C4-2B (cell line): ENCODE measurements around the gene POFUT2.

Experiments used
- H3K27ac ChIP-seq: fragments of 450-650 bp; 2 replicates; pipeline ENCODE4 v1.5.1; 2017
- ZFX ChIP-seq: fragments of 450-650 bp; IDR thresholded peaks from 2 replicates; pipeline ENCODE4 v1.6.1; 2017
- TF ChIP-seq, protein P1 (sequence below): fragments of 450-650 bp; conservative IDR thresholded peaks from 2 replicates; pipeline ENCODE4 v1.5.1; 2017; ENCODE audit warnings: mild to moderate bottlenecking

The POFUT2 gene

DNA sequence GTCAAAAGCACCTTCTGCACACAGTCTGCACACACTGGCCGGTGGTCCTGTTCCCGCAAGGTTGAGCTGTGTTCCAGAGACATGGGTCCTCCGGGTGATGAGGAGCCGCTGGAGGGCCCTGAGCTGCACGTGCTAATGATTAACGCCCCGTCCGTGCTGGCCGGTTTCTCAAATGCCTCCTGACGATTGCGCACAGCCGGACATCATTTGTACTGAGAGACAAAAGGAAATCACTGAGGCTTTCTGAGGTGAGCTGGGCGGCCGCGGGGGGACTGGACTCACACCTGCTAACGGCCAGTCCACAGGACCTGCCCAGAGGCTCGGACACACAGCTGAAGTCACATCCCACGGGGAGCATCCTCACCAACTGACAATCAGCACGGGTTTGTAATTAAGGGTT is 29.2 kb downstream of the POFUT2 start:
- TF ChIP-seq, protein P1, sequence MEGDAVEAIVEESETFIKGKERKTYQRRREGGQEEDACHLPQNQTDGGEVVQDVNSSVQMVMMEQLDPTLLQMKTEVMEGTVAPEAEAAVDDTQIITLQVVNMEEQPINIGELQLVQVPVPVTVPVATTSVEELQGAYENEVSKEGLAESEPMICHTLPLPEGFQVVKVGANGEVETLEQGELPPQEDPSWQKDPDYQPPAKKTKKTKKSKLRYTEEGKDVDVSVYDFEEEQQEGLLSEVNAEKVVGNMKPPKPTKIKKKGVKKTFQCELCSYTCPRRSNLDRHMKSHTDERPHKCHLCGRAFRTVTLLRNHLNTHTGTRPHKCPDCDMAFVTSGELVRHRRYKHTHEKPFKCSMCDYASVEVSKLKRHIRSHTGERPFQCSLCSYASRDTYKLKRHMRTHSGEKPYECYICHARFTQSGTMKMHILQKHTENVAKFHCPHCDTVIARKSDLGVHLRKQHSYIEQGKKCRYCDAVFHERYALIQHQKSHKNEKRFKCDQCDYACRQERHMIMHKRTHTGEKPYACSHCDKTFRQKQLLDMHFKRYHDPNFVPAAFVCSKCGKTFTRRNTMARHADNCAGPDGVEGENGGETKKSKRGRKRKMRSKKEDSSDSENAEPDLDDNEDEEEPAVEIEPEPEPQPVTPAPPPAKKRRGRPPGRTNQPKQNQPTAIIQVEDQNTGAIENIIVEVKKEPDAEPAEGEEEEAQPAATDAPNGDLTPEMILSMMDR: no peak
- TF ChIP-seq ZFX: no peak
- no peak overlapping the region for H3K27ac ChIP-seq

GRCh38 chr21:45257673-45258341 is 29.9 kb downstream of the POFUT2 start:
- no peak for TF ChIP-seq ZFX
- TF ChIP-seq, protein P1: no peak
- no peak overlapping the region for H3K27ac ChIP-seq

DNA sequence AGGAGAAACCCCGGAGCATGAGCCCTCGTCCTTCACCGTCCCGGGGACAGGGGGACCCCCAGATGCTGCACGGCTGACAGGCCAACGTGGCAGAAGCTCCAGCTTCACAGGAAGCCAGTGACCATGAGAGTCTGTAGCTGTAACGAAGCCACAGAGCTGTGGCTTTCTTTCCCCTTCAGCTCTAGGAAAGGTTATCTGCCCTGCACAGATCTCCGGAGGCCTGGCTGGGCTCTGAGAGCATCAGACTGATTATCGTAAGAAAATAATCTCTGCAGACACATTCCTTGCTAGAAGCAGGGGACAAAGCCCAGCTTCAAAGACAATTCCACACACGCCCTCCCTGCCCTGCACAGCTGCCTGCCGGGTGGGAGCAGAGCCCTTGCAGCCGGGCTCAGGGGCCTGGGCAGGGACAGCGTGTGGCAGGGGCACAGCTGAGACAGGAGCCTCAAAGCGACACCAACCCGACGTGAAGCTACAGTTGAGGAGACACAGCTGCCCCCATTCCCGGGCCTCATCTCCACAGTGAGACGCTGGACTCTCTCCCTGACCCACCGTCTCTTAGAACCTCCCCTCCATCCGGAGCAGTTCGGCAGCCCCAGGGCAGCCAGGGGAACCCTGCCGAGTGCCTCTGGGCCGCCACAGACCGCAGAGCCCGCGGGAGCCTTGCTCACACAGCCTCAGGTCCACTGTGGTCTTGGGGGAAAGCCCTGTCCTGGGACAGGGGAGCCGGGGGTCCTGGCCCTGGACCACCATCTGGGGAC is 30.6 kb downstream of the POFUT2 start:
- TF ChIP-seq, protein P1: no peak
- no peak for TF ChIP-seq ZFX
- H3K27ac ChIP-seq: no peak overlapping the region

DNA sequence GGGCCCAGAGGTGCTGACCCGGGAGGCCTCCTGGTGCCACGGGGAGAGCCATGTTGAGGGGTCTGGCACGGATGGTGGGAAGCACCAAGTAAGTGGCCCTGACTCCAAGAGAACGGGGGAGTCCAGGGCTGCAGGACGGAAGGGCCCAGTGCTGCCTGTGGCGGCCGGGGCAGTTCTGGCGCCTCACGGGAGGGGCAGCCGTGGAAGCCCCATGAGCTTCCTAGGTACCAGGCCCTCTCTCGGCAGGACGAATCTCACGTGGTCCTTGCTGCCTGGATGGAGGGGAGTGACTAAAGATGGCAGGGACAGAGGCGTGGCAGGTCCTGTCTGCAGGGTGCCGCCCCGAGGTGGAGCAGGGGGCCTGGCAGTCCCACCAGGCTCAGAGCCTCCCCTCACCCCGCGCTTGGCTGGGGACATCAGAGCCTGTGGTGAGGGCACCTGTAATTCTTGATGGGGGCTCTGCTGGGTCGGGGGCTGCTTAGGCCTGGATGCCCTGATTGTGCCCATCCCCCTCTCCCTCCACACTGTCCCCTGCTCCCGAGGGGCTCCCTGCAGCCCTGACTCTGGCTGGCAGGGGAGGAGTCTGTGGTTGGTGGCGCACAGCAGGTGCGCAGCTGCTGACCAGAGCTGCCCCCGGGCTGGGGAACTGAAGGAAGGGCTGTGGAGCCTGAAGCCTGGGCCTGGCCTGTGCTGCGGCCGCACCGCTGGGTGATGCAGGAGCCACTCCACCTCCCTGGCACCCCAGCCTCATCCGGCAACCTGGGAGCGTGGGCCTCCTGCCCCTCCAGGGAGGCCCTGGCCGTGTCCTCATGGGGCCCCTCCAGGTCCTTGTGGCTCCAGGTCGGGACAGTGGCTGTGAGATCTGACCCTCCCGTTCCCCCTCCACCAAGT is 31.4 kb downstream of the POFUT2 start:
- H3K27ac ChIP-seq: no peak overlapping the region
- TF ChIP-seq, protein P1: no peak
- no peak for TF ChIP-seq ZFX

DNA sequence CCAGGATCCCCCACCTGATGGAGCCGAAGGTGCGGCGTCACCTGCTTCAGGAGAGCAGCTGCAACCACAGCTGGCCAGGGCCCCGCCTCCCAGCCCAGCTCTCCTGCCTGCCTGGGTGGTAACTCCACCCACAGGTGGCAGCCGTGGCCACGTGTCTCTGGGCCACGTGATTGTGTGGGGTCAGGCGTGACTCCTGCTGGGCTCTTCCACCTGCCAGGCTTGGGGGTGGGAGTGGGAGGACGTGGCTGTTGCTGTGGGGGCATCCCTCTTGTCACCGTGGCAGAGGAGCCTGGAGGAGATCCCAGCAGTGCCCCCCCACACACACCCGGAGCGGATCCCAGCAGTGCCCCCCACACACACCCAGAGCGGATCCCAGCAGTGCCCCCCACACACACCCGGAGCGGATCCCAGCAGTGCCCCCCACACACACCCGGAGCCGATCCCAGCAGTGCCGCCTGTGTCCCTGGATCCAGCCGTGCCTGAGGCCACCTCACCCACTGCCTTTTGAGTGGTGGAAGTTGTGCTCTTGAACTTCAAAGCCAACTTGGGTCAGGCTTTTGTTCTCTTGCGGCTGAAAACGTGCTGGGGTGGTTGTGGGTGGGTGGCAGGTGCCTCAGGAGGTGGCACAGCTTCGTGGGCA is 32.2 kb downstream of the POFUT2 start:
- H3K27ac ChIP-seq: no peak overlapping the region
- no peak for TF ChIP-seq ZFX

DNA sequence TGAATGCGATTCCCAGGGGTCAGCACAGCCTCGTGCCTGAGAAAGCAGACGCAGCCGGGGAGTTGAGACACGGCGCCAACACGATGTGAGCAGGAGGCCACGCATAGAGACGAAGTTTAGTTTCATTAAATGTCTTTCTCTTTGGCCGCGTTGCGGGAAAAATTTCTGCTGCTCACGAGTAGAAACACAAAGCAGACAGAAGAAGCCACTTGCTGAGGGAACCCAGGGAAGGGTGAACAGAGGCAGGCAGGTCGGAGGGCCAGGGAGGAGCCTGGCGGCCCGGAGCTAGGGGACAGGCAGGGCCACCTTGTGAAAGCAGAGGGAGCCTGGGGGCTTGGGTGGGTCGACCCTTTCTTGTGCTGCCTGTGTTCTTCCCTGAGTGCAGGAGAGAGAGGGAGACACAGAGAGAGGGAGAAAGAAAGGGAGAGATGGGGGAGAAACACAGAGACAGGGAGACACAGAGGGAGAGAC is 33.2 kb downstream of the POFUT2 start:
- no peak overlapping the region for H3K27ac ChIP-seq
- TF ChIP-seq ZFX: no peak
- TF ChIP-seq, protein P1: no peak

GRCh38 chr21:45253633-45254459 is 33.8 kb downstream of the POFUT2 start:
- no peak overlapping the region for H3K27ac ChIP-seq
- TF ChIP-seq ZFX: no peak
- TF ChIP-seq, protein P1: no peak
